NCI-H1436 (cell line): ENCODE results near the gene HCFC1R1.
"Not testable (repeated sequence)": the region's sequence is repeated elsewhere in the genome, so short reads cannot be mapped to it uniquely, and the experiment has no call there.

Experiments used
- DNase-seq: peaks from one replicate; lab custom pipeline; 2025; lab: John Stamatoyannopoulos, UW

Gene HCFC1R1

DNA sequence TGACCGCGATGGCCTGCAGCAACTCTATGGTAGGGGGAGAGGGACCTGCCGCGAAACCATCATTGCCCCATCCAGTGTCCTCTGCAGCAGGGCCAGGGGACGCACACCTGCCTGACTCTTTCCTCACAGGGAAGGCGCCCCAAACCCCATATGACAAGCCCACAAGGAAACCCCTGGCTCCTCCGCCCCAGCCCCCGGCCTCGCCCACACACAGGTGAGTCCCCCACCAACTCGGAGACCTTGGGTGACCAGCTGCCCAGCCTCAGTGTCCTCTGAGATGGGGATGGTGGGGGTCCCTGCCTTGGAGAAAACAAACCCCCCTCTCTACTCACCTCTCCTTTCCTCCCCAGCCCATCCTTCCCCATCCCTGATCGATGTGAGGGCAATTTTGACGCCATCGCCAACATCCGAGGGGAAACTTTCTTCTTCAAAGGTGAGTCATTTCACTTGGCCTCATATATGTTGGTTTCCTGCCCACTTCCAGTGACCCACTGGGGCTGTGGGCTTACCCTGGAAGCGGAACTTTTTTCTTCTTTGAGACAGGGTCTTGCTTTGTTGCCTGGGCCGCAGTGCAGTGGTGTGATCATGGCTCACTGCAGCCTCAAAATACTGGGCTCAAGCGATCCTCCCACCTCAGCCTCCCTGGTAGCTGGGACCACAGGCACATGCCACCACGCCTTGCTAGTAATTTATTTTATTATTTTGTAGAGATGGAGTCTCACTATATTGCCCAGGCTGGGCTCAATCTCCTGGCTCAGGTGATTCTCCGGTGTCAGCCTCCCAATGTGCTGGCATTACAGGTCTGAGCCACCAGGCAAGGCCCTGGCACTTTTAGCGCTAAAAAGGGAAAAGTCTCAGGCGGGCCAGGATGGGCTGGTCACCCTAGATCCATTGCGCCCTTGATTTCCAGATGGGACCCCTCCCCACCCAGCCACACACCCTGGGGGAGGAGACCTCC lies 33.7 kb upstream of the HCFC1R1 start:
- DNase-seq: no peak

DNA sequence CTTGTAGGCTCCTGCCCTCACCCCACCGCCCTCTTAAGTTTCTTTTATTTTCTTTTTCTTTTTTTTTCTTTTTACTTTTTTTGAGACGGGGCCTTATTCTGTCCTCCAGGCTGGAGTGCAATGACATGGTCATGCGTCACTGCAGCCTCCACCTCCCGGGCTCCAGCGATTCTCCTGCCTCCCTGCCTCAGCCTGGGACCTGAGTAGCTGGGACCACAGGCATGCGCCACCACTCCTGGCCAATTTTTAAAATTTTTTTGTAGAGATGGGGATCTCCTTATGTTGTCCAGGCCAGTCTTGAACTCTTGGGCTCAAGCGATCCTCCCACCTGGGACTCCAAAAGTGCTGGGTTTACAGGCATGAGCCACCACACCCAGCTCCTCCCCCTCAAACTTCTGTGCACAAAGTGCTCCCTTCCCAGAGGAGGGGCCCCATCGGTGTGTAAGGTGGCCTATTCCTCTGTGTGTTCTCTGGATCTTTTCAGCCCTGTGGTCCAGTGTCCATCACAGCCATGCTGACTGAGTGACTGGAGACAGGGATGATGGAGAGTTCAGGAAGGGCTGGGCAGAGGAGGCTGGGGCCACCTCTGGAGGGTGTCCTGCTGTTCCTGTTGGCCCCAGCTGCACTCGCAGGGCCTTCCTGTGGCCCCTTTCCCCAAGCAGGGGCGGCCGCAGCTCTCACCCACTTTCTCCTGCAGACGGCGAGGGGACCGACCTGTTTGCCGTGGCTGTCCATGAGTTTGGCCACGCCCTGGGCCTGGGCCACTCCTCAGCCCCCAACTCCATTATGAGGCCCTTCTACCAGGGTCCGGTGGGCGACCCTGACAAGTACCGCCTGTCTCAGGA lies 32.8 kb upstream of the HCFC1R1 start:
- no peak for DNase-seq

GRCh38 chr16:3055734-3056115 lies 32.0 kb upstream of the HCFC1R1 start:
- not testable (repeated sequence) for DNase-seq

DNA sequence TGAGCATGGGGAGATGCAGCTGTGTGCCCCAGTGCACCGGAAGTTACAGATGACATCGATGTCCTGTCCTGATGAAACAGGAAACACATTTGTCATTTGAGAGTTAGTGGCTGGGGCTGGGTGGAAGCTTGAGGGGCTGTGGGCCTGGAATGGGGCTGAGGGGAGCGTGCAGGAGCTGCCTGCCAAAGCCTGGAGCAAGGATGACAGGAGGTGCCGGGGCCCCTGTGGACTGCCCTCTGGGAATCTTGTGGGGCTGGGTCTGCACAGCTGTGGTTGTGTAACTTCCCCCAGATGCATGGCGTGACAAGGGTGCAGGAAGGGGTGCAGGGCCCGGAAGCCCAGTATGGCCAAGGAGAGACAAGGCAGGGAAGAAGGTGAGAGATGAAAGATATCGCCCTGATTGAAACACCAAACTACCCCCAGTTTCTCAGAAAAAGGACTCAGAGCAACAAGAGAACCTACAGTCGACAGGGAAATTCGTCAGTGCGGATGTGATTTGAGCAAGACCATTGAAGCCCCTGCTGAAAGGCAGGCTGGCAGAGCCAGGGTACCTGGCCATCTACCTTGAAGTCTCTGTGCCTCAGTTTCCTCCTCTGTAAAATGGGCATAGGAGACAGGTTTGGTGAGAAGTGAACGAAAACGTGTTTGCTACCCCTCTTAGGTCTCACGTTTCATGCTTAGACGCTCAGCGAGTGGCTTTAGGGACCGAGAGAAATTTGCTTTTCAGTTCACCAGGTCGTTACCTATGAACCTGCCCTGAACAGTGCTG lies 31.4 kb upstream of the HCFC1R1 start:
- no peak for DNase-seq

- not testable (repeated sequence) for DNase-seq
Measured at GRCh38 chr16:3053330-3053710, 29.6 kb upstream of the HCFC1R1 start.

DNA sequence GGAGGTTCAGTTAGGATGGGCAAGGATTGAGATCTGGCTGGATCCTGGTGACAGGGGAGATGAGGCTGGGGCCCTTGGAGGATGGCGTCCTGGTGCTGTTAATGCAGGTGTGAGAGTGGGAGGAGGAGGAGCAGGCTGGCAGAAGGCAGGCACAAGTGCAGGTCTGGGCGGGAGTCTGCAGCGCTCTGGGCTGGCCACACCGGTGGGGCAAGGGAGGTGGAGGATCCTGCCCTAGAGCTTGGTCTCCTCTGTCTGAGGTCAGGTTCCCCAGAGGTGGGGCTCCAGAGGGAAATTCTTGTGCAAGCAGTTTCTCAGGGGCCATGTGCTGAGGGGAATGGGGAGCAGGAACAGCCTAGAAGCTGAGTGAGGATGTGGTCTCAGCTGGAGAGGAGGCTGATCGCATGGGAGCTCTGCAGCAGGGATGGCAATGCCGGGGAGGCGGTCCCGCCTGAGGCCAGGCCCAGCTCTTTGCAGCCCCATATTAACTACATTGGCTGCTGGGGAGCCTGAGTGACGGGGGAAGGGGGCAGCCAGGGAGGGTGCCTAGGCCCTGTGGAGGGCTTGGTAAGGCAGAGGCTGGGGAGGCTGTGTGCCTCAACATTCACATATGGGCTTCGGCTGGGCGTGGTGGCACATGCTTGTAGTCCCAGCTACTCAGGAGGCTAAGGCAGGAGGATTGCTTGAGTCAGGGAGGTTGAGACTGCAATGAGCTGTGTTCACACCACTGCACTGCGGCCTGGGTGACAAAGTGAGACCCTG lies 29.0 kb upstream of the HCFC1R1 start:
- DNase-seq: not testable (repeated sequence)

- DNase-seq: no peak
Measured at GRCh38 chr16:3051494-3051893, 27.8 kb upstream of the HCFC1R1 start.

- no peak for DNase-seq
Measured at GRCh38 chr16:3051009-3051408, 27.3 kb upstream of the HCFC1R1 start.

DNA sequence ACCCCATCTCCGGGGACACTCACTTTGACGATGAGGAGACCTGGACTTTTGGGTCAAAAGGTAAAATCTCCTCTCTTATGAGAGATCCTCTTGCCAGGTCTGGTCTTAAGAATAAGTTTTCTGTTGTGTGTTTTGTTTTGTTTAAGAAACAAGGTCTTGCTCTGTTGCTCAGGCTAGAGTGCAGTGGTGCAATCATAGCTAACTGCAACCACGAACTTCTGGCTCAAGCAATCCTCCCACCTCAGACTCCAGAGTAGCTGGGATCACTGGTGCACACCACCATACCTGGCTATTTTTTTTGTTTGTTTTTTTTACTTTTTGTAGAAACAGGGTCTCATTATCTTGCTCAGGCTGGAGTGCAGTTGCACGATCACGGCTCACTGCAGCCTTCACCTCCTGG lies 26.7 kb upstream of the HCFC1R1 start:
- DNase-seq: no peak

GRCh38 chr16:3049921-3050481 lies 26.3 kb upstream of the HCFC1R1 start:
- DNase-seq: no peak

GRCh38 chr16:3047387-3047720 lies 23.6 kb upstream of the HCFC1R1 start:
- no peak for DNase-seq

DNA sequence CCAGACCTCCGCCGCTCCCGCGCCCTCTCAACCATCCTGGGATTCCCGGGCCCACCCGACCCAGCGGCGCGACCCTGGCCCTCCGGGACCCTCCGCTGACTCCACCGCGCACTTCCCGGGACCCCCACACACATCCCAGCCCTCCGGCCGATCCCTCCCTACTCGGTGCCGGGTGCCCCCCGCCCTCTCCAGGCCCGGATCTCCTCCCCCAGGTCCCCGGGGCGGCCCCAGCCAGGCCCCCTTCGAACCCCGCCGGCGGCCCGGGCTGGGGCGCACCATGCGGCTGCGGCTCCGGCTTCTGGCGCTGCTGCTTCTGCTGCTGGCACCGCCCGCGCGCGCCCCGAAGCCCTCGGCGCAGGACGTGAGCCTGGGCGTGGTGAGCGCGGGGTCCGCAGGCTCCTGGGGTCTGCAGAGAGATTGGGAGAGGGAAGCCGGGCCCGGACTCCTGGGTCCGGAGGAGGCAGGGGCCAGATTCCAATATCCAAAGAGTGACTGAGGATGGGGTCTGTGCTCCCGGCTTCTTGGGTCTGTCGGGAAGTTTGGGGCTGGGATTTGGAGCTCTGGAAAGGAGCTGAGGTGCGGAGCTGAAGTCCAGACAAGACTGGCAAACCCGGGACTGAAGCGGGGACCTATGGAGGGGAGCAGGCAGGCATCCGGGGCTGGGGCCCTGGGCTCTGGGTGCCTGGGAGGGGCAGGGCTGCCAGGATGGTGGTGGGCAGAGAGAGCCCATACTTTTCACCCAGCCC lies 23.1 kb upstream of the HCFC1R1 start:
- DNase-seq: no peak

GRCh38 chr16:3045758-3046640 lies 22.3 kb upstream of the HCFC1R1 start, which contains the start of gene MMP25:
MMP25 (plus strand) TSS chr16:3046561; CDS start chr16:3046918, 357 bp downstream.
- no peak for DNase-seq

DNA sequence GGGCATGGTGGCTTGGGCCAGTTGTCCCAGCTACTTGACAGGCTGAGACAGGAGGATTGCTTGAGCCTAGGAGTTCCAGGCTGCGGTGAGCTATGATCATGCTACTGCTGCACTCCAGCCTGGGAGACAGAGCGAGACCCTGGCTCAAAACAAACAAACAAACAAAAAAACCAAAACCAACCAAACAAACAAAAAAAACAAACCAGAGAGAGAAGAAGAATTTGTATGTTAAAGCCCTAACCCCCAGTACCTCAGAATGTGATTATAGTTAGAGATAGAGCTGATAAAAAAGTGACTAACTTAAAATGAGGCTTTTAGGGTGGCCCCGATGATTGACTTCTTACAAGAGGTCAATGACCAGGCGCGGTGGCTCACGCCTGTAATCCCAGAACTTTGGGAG lies 21.0 kb upstream of the HCFC1R1 start:
- no peak for DNase-seq

GRCh38 chr16:3042376-3042775 lies 18.6 kb upstream of the HCFC1R1 start:
- no peak for DNase-seq

DNA sequence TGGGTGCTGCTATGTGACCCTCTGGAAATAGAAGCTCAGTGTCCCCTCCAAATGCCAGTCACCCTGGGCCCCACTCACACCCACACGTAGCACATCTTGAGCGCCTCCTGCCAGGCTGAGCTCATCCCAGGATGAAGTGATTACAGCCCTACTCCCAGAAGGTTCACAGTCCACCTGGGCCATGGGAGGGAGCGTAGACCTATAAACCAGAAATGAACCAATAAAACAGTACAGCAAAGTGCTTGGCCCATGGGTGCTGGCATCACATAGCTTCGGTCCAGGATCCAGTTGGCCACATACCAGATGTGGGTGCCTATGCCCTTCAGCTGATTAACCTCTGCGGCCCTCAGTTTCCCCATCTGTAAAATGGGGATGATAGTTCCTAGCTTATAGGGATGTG lies 15.2 kb upstream of the HCFC1R1 start:
- no peak for DNase-seq

GRCh38 chr16:3038256-3038655 lies 14.5 kb upstream of the HCFC1R1 start:
- DNase-seq: no peak

GRCh38 chr16:3036726-3037315 lies 13.1 kb upstream of the HCFC1R1 start, which contains the start of gene BICDL2:
BICDL2 (minus strand) TSS chr16:3036944; CDS start chr16:3035496, 1,448 bp downstream.
- no peak for DNase-seq
